Liver (tissue), 3 donors: ENCODE results near the gene PCDH9.

Source experiments
- CTCF ChIP-seq: fragments of 150-350 bp; IDR thresholded peaks from 2 replicates; pipeline ENCODE4 v1.5.1; 2017; ENCODE audit warnings: improper control_type of control experiment, low read depth, low read length; ENCODE audit not compliant: missing input control
- JUND ChIP-seq, 2 donors: IDR thresholded peaks; 2 replicates each; pipeline ENCODE4 v1.6.1; 2016; ENCODE audit warnings: antibody characterized with exemption in 2 of 2
- MAX ChIP-seq: IDR thresholded peaks from 2 replicates; pipeline ENCODE4 v1.6.1; 2016; ENCODE audit warnings: antibody characterized with exemption
- NR2F2 ChIP-seq: IDR thresholded peaks from 2 replicates; pipeline ENCODE4 v1.6.1; 2016; ENCODE audit warnings: antibody characterized with exemption
- YY1 ChIP-seq: IDR thresholded peaks from 2 replicates; pipeline ENCODE4 v1.6.1; 2016; ENCODE audit warnings: antibody characterized with exemption, mild to moderate bottlenecking
- donor health status: healthy.
- donor health status: healthy.

- TF ChIP-seq MAX (no peak), CTCF (no peak), YY1 (no peak), JUND (IDR thresholded peaks at IDR 0.05) (no peak), NR2F2 (no peak)
These were observed 418.7 kb downstream of the PCDH9 start for GRCh38 chr13:66811455-66811854.
